ENCODE measurements around the gene SH2D3A.
"Not testable (repeated sequence)": the region's sequence is repeated elsewhere in the genome, so short reads cannot be mapped to it uniquely, and the experiment has no call there.

SH2D3A gene

GRCh38 chr19:6719992-6720368, 47.3 kb downstream of the SH2D3A start:
- DNase-seq (ENCODE audit: low read depth) = no peak

DNA sequence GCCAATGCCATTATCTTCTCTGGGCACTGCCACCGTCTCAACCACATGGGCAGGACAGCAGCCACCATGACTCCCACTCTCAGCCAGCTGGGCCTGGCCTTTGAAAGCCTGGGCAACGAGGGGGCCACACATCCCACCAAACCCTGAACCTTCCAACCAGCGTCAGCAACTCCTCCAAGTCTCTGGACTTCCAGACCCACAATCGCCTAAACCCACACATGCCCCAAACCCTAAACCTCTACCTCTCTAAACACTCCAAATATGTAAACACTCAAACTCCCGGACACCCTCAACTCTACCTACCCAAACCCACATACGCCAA, 47.7 kb downstream of the SH2D3A start:
- DNase-seq (ENCODE audit: low read depth) = no peak

DNA sequence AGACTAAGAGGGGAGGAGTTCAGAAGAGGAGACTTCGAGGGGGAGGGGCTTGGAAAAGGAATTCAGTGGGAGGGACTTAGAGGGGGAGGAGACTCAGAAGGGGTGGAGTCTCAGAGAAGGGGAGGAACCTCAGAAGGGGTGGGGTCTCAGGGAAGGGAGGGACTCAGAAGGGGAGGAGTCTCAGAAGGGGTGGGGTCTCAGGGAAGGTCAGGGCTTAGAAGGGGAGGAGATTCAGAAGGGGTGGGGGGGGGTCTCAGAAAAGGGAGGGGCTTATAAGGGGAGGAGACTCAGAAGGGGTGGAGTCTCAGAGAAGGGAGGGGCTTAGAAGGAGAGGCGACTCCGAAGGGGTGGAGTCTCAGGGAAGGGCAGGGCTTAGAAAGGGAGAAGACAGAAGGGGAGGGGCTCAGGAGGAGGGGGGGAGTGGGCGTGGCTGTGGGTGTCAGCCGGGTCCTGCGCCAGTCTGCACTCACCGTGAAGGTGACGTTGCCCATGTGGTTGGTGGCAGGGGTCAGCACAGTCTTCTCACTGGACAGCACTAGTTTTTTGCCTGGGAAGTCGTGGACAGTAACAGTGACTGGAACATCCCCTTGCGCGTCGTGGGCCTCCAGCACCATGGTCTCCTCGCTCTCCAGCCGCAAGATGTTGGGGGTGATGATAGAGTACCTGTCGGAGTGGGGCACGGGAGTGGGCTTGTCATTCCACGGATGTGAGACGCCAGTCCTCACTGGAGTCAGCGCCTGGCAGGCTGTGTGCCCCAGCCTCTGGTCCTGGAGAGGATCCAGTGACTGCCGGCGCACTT, 48.3 kb downstream of the SH2D3A start:
- DNase-seq (ENCODE audit: low read depth) = peak; percentile 41

GRCh38 chr19:6718111-6718740, 49.0 kb downstream of the SH2D3A start:
- DNase-seq (ENCODE audit: low read depth) = no peak

- DNase-seq (ENCODE audit: low read depth) = no peak
Measured at GRCh38 chr19:6717441-6717971, 49.7 kb downstream of the SH2D3A start.

DNA sequence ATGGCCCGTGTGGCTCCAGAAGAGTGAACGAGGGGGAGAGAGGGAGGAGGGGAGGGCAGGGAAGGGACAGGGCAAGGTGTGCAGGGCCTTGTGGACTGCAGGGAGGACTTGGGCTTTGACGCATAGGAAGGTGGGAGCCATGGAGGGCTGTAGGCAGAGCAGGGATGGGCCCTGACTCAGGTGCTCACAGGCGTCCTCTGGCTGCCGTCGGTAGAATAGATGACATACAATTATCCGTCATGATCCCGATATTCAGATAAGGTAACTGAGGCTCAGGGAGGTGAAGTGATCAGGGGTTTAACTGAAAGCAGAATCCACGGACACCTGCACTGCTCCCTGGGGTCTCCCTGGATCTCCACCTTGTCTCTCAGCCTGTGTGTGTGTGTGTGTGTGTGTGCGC, 50.2 kb downstream of the SH2D3A start:
- no peak for DNase-seq (ENCODE audit: low read depth)

DNA sequence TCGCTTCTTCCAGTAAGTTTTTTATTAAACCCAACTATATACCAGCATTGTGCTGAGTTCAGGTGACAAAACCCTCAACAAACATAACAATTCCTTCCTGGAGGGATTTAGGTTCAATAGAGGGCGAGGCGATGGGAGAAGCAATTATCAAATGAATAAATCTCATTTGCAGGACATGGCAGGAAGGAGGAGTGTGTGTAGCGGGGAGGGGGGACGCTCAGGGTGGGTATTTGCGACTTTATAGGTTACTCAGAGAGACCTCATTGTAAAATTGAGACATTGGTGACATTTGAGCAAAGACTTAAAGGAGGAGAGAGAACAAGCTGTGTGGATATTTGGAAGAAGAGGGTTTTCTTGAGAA, 50.6 kb downstream of the SH2D3A start:
- DNase-seq (ENCODE audit: low read depth) = no peak

DNA sequence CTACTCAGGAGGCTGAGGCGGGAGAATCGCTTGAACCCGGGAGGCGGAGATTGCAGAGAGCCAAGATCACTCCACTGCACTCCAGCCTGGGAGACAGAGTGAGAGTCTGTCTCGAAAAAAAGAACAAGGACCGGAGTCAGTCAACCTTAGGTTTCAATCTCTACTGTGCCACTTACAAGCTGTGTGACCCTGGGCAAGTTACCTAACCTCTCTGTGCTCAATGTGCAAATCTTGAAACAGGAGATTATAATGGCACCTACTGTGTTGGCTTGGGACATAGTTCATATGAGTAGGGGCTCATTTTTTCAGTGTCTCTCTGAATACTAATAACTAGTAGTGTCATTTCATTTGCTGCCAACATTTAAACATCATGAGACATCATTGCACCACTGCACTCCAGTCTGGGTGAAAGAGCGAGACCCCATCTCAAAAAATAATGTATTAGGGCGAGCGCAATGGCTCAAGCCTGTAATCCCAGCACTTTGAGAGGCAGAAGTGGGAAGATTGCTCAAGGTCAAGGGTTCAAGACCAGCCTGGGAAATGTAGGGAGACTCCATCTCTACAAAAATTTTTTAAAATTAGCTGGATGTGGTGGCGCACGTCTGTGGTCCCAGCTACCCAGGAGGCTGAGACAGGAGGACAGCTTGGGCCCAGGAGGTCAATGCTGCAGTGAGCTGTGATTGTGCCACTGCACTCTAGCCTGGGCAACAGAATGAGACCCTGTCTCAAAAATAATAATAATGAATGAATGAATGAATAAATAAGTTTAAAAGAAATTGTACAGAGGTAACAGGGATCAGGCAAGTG, 52.3 kb downstream of the SH2D3A start:
- DNase-seq (ENCODE audit: low read depth) = no peak

- DNase-seq (ENCODE audit: low read depth) = no peak
Measured at GRCh38 chr19:6713773-6714692, 53.2 kb downstream of the SH2D3A start.

GRCh38 chr19:6712692-6713670, 54.3 kb downstream of the SH2D3A start:
- no peak for DNase-seq (ENCODE audit: low read depth)

DNA sequence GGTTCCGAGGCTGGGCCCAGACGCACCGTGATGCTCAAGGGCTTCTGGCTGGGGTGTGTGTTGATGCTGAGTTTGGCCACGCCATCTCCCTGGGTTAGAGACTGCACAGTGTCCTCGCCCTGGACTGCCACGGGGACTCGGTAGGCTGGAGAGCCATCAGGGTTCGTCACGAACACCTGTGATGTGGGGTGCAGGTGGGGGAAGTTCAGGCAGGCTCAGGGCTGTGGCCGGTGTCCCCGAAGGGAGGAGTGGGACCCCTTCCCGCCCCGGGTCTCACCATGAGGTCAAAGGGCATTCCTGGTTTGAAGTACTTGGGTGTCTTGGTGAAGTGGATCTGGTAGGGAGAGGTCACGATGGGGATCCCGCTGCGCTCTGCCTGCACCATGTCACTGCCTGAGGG, 55.0 kb downstream of the SH2D3A start:
- no peak for DNase-seq (ENCODE audit: low read depth)

GRCh38 chr19:6711605-6712004, 55.6 kb downstream of the SH2D3A start:
- no peak for DNase-seq (ENCODE audit: low read depth)

GRCh38 chr19:6711078-6711361, 56.2 kb downstream of the SH2D3A start:
- no peak for DNase-seq (ENCODE audit: low read depth)

DNA sequence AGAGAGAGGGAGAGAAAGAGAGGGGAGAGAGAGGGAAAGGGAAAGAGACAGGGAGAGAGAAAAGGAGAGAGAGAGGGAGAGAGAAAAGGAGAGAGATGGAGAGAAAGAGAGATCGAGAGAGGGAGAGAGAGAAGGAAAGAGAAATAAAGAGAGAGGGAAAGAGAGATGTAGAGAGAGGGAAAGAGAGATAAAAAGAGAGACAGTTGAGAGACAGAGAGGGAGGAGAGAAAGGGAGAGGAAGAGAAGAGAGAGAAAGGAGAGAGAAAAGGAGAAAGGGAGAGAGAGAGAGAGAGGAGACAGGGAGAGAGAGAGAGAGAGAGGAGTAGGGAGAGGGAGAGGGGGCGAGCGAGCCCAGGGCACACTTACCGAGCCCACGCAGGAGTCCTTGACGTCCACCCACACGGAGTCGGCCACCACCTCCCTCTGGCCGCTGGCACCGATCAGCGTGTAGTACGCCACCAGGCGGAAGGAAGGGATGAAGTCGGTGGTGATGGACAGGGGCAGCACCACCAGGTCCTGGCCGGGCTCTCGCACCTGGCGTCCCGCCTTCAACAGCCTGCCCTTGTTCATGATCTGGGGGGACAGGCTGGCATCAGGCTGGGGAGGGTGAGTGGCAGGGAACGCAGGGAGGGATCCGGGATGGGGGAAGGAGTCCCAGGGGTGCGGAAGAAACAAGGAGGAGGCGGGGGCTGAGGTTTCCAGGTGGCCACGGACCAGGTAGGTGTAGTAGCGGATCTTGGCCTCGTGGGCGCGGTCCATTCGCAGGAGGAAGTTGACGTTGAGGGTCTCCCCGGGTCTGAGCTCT, 56.8 kb downstream of the SH2D3A start:
- no peak for DNase-seq (ENCODE audit: low read depth)

GRCh38 chr19:6709549-6709948, 57.7 kb downstream of the SH2D3A start:
- no peak for DNase-seq (ENCODE audit: low read depth)

DNA sequence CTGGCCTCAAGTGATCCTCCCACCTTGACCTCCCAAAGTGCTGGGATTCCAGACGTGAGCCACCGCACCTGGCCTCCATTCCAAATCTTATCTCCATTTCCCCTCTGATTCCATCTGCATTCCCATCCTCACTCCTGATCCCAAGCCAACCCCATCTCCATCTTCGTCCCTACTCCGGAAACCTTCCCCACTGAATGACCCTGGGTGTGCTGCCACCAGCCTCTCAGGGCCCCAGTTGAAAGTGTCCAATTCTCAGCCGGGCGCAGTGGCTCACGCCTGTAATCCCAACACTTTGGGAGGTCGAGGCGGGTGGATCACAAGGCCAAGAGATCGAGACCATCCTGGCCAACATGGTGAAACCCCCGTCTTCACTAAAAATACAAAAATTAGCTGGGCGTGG, 58.3 kb downstream of the SH2D3A start:
- not testable (repeated sequence) for DNase-seq (ENCODE audit: low read depth)

- DNase-seq (ENCODE audit: low read depth) = no peak
Measured at GRCh38 chr19:6708346-6708745, 58.9 kb downstream of the SH2D3A start.

DNA sequence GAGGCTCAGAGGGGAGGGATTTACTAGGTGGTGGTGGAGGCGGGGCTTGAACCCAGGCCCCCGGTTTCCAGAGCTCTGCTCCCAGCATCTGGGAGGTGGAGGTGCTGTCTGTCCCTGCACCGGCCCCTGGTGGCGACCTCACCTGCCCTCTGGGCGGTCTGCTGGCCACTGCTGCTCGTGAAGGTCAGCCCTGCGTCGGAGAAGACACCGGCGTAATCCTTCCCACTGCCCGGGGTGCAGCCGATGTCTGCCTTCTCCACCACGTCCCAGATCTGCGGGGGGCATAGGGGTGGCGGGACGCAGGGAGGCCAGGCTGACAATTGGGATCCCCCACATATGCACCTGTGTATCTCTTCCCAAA, 59.6 kb downstream of the SH2D3A start:
- no peak for DNase-seq (ENCODE audit: low read depth)

- no peak for DNase-seq (ENCODE audit: low read depth)
Measured at GRCh38 chr19:6707011-6707657, 60.1 kb downstream of the SH2D3A start.

DNA sequence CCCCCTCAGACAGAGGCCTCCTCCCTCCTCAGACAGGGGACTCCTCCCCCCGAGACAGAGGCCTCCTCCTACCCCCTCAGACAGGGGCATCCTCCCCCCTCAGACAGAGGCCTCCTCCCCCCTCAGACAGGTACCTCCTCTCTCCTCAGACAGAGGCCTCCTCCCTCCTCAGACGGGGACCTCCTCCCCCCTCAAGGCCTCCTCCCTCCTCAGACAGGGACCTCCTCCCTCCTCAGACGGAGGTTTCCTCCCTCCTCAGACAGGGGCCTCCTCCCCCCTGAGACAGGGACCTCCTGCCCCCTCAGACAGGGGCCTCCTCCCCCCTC, 60.6 kb downstream of the SH2D3A start:
- no peak for DNase-seq (ENCODE audit: low read depth)

All from iris pigment epithelial cell (primary cell).